GM20000 (cell line): Measurements from ENCODE around the gene PPP1R9A.

Experiments
- DNase-seq: peaks from one replicate; pipeline ENCODE4 v3.0.0; 2012; ENCODE audit warnings: low spot score
- CTCF ChIP-seq: IDR thresholded peaks from 2 replicates; pipeline ENCODE4 v1.5.1; 2012; ENCODE audit warnings: mild to moderate bottlenecking, control low read depth; ENCODE audit errors: extremely low read depth, missing control alignments

Gene PPP1R9A

DNA sequence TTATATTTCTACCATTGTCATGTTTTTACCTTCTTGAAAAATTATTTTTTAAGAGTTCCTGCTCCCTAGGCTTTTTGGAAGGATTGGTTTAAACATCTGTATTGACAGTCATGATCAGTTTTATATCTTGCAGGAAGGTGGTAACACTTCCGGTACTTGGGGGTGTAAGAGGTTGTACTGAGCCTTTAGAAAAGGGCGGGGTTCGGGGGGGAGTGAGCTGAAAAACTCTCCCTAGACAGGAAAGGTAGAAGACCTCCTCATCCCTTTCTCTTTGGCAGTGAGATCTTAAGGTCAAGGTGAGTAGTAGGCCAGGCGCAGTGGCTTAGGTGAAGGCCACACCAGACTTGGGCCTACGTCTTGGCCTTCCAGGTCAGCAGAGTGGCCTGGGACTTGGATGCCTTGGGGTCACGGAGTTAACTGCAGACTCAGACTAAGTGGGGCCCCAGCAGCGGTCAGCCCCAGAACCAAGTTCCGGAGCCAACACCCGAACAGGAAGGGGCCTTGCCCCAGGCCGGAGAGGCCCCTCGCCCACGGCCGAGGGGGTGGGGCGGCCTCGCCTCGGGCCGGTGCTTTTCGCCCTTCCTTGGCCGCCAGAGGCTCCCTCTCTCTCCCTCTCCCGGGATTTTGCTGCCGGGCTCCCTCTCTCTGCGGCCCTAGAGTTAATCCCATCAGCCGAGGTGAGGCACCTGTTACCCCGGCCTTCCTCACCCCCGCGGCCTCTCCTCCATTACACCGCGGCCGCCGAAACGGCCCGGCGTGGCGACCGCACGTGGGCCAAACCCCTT lies at the start of gene PPP1R9A:
Gene PPP1R9A, plus strand, starts transcription at position 569 of the 785 bp plus-strand sequence. CDS start 2,520 bp downstream, outside the sequence.
- peak; percentile 35 for DNase-seq

DNA sequence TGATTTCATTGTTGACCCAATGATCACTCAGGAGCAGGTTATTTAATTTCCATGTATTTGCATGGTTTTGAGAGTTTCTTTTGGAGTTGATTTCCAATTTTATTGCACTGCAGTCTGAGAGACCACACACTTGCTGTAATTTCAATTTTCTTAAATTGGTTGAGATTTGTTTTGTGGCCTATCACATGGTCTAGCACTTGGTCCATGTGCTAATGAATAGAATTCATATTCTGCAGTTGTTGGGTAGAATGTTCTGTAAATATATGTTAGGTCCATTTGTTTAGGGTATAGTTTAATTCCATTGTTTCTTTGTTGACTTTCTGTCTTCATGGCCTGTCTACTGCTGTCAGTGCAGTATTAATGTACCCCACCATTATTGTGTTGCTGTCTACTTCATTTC lies 36.3 kb upstream of the PPP1R9A start:
- no peak for TF ChIP-seq CTCF
- no peak for DNase-seq

More for the DNA sequence above, at the start of gene PPP1R9A:
- TF ChIP-seq CTCF = no peak

DNA sequence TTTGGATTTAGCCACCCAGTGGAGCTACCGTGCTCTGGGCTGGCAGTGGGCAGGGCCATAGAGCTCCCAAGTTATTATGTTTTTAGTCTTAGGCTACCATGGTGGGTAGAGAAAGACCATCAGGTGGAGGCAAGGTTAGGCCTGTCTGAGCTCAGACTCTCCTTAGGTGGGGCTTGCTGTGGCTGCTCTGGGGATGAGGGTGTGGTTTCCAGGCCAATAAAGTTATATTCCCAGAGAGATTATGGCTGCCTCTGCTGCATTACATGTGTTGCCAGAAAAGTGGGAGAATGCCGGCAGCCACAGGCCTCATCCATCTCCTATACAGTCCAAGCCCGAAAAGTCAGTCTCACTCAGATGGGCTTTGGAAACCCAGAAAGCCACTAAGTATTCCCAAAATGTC lies 34.2 kb upstream of the PPP1R9A start:
- DNase-seq = no peak
- TF ChIP-seq CTCF = no peak

- DNase-seq = no peak
These were observed 33.2 kb upstream of the PPP1R9A start for GRCh38 chr7:94874036-94874785.

GRCh38 chr7:94875201-94875600 lies 32.2 kb upstream of the PPP1R9A start:
- no peak for DNase-seq
- TF ChIP-seq CTCF = no peak

More at GRCh38 chr7:94874036-94874785, 33.2 kb upstream of the PPP1R9A start:
- no peak for TF ChIP-seq CTCF

DNA sequence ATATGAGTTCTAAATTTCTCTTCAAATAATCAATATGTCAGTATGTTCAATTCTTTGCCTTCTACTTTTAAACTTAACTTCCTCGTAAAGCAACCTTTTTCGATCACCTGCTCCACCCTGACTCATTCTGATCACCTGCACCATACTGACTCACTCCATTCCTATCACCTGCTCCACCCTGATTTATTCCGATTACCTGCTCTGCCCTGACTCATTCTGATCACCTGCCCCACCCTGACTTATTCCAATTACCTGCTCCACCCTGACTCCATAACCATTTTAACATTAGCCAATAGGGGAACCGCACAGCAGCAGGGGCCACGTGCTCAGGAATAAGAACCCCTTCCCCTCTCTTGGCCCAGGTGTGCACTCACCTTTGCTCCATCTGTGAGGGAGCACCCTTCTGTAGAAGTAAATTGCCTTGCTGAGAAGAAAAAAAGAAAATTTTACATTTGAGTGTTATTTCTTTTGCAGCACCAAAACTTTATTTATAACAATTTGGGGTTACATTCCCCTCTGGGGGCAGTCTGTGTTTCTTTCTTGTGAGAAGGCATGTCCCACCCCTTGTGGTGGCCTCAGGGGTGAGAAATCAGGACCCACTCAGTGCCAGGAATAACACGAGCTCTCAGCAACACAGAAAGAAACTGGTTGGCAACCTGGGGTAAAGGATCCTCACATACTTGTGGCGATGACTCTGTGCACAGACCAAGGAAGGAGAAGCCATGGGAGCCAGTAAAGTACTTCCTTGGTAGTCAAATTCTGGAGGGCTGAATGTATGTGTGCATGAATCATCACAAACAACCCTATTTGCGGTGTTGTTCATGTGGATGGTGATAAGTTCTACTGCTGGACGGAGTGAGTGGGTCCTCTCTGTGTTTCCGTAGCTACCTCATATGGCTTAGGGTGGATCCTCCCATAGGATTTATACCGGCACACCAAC lies 29.4 kb upstream of the PPP1R9A start:
- no peak for DNase-seq
- no peak for TF ChIP-seq CTCF

GRCh38 chr7:94882891-94883290 lies 24.5 kb upstream of the PPP1R9A start:
- DNase-seq = no peak
- no peak for TF ChIP-seq CTCF
